Ascending aorta (tissue), 2 donors: ENCODE results near the gene KLRK1. TPM values are rescaled to one million over a fixed set of nuclear protein-coding genes. Genes with fewer than 3 reads are reported as not detected.
"Not testable (repeated sequence)": the region's sequence is repeated elsewhere in the genome, so short reads cannot be mapped to it uniquely, and the experiment has no call there.

Source experiments
- DNase-seq, 2 donors: peaks; one replicate each; pipeline ENCODE4 v3.0.0-alpha.2; 2019; ENCODE audit warnings: low spot score in 2 of 2
- H3K27ac ChIP-seq, 2 donors: fragments of 200-600 bp; sonication (generic); one replicate each; pipeline ENCODE4 v1.5.1; 2016 to 2017; ENCODE audit warnings: mild to moderate bottlenecking in 1 of 2
- H3K27me3 ChIP-seq: fragments of 200-600 bp; sonication (generic); one replicate; pipeline ENCODE4 v1.5.1; 2017
- H3K36me3 ChIP-seq, 2 donors: fragments of 200-600 bp; sonication (generic); one replicate each; pipeline ENCODE4 v1.5.1; 2016
- H3K4me1 ChIP-seq, 2 donors: fragments of 200-600 bp; sonication (generic); one replicate each; pipeline ENCODE4 v1.5.1; 2016 to 2017; ENCODE audit warnings: mild to moderate bottlenecking in 1 of 2
- H3K4me3 ChIP-seq, 2 donors: fragments of 200-600 bp; sonication (generic); one replicate each; pipeline ENCODE4 v1.5.1; 2016 to 2017; ENCODE audit warnings: mild to moderate bottlenecking in 1 of 2
- H3K9me3 ChIP-seq, 2 donors: fragments of 200-600 bp; sonication (generic); one replicate each; pipeline ENCODE4 v1.5.1; 2016
- intact Hi-C: fragments of 100-400 bp; cut with DNase I; formaldehyde crosslinking; loops from one replicate; pipeline ENCODE4 v1.15.1; 2023
- total RNA-seq: library from RNA; depleted of rRNA; stranded (reverse); fragments of >200 nt; gene quantifications from one replicate; pipeline ENCODE4 v1.1.0, GENCODE V29; 2016
- TF ChIP-seq, protein P1 (sequence below), 3 experiments: fragments of 200-600 bp in 2 of 3; fragments of 450-650 bp in 1 of 3; sonication (generic) in 2 of 3; IDR thresholded peaks; one replicate each; pipeline ENCODE4 v1.5.1; 2016 to 2019; ENCODE audit warnings: antibody characterized with exemption in 3 of 3, mild to moderate bottlenecking in 1 of 3, moderate library complexity in 1 of 3

KLRK1 gene
- not detected for total RNA-seq

GRCh38 chr12:10389904-10390303, at the start of gene KLRK1:
Gene KLRK1, minus strand, starts transcription at chr12:10390041. Its CDS starts 1,231 bp downstream, at chr12:10388810.
- Histone ChIP-seq H3K36me3 (no peaks in the 10 kb centered on the region), H3K27me3 (no peaks in the 10 kb centered on the region), H3K27ac (no peak within 1 kb of the TSS), H3K4me3 (no peak within 1 kb of the TSS), H3K9me3 (no peaks in the 10 kb centered on the region), H3K4me1 (no peaks in the 10 kb centered on the region)
- intact Hi-C loops = no loop called here
- DNase-seq = no peak
- TF ChIP-seq, protein P1, sequence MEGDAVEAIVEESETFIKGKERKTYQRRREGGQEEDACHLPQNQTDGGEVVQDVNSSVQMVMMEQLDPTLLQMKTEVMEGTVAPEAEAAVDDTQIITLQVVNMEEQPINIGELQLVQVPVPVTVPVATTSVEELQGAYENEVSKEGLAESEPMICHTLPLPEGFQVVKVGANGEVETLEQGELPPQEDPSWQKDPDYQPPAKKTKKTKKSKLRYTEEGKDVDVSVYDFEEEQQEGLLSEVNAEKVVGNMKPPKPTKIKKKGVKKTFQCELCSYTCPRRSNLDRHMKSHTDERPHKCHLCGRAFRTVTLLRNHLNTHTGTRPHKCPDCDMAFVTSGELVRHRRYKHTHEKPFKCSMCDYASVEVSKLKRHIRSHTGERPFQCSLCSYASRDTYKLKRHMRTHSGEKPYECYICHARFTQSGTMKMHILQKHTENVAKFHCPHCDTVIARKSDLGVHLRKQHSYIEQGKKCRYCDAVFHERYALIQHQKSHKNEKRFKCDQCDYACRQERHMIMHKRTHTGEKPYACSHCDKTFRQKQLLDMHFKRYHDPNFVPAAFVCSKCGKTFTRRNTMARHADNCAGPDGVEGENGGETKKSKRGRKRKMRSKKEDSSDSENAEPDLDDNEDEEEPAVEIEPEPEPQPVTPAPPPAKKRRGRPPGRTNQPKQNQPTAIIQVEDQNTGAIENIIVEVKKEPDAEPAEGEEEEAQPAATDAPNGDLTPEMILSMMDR (IDR thresholded peaks at IDR 0.05) = no peak

DNA sequence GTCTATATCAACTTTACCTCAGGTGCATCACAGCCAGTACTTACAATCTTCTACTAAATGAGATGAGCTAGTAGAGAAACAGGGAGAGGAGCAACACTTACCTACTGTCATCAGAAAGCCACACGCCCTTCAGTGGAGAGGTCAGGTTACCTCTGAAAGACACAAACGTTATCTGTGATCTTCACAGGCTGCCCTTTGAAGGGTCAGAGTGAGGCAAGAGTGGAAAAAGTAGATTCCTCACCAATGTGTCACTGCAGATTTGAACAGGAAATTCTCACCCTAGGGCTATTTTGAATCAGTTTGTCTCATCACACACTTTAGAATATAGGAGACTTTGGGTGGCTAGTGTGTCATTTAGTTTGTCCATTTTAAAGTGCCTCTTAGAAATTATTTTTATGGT, 47.8 kb upstream of the KLRK1 start:
- DNase-seq, H3K36me3 ChIP-seq, intact Hi-C loops, H3K27me3 ChIP-seq, H3K4me3 ChIP-seq, H3K9me3 ChIP-seq, H3K27ac ChIP-seq, H3K4me1 ChIP-seq: not testable (repeated sequence)

- H3K27ac ChIP-seq, DNase-seq, intact Hi-C loops, H3K27me3 ChIP-seq, H3K36me3 ChIP-seq, H3K4me3 ChIP-seq, H3K9me3 ChIP-seq, H3K4me1 ChIP-seq: not testable (repeated sequence)
Measured at GRCh38 chr12:10435816-10436215, 46.0 kb upstream of the KLRK1 start, which contains the start of gene KLRC2. Gene KLRC2, minus strand, starts transcription at chr12:10436010. Its CDS starts 24 bp downstream, at chr12:10435986.

- H3K27me3 ChIP-seq, DNase-seq, H3K4me3 ChIP-seq, H3K9me3 ChIP-seq, H3K27ac ChIP-seq, H3K4me1 ChIP-seq, intact Hi-C loops, H3K36me3 ChIP-seq: not testable (repeated sequence)
Measured at GRCh38 chr12:10430623-10431022, 40.8 kb upstream of the KLRK1 start.

GRCh38 chr12:10425938-10426337, 36.1 kb upstream of the KLRK1 start:
- H3K9me3 ChIP-seq, H3K27ac ChIP-seq, H3K4me3 ChIP-seq, intact Hi-C loops, H3K4me1 ChIP-seq, DNase-seq, H3K36me3 ChIP-seq, H3K27me3 ChIP-seq: not testable (repeated sequence)

DNA sequence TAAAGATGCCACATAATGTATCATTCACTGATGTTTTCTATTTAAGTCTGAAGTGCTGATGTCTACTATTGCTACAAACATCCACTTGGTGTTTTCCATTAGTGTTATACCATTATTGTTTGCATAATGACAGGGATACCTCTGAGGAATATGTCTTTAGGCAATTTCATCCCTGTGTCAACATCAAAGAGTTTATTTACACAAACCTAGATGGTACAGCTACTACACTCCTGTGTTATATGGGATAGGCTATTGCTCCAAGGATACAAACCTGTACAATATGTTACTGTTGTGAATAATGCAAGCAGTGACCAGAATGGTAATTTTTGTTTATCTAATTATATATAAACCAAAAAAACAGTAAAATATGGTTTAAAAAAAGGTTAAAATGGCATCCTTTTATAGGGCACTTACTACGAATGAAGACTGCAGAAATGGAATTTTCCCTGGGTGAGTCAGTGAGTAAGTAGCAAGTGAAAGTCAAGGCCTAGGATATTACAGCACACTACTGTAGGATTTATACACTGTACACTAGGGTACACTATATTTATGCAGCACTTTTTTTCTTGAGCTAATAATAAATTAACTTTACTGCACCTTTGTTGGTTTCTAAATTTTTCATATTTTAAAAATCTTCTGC, 34.5 kb upstream of the KLRK1 start:
- H3K4me3 ChIP-seq, H3K4me1 ChIP-seq, H3K36me3 ChIP-seq, H3K9me3 ChIP-seq, H3K27me3 ChIP-seq, H3K27ac ChIP-seq, DNase-seq, intact Hi-C loops: not testable (repeated sequence)

DNA sequence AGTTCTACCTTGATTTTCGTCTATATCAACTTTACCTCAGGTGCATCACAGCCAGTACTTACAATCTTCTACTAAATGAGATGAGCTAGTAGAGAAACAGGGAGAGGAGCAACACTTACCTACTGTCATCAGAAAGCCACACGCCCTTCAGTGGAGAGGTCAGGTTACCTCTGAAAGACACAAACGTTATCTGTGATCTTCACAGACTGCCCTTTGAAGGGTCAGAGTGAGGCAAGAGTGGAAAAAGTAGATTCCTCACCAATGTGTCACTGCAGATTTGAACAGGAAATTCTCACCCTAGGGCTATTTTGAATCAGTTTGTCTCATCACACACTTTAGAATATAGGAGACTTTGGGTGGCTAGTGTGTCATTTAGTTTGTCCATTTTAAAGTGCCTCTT, 32.3 kb upstream of the KLRK1 start:
- H3K36me3 ChIP-seq, H3K9me3 ChIP-seq, H3K4me3 ChIP-seq, intact Hi-C loops, H3K27me3 ChIP-seq, H3K4me1 ChIP-seq, H3K27ac ChIP-seq, DNase-seq: not testable (repeated sequence)

DNA sequence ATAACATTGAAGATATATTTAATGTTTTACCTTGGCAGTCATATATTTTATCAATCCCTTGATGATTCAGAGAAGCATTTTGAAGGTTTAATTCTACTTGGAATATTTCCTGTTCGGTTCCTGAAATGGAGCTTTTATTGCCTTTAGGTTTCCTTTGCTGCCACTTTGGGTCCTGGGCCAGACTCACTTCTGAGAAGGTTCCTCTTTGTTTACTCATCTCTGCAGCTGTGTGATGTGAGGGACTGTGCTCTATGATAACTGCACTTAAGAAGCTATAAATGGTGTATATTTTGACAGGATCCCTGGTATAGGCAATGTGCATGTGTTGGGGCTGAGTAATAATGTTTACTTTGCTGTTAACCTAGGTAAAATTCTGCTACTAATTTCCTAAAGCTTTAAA, 30.5 kb upstream of the KLRK1 start, which contains the start of gene KLRC3:
KLRC3 (minus strand) TSS at position 262 of the 400 bp plus-strand sequence; CDS start at position 217, 45 bp downstream.
- H3K4me1 ChIP-seq, H3K9me3 ChIP-seq, H3K4me3 ChIP-seq, H3K36me3 ChIP-seq, DNase-seq, H3K27ac ChIP-seq, intact Hi-C loops, H3K27me3 ChIP-seq: not testable (repeated sequence)

DNA sequence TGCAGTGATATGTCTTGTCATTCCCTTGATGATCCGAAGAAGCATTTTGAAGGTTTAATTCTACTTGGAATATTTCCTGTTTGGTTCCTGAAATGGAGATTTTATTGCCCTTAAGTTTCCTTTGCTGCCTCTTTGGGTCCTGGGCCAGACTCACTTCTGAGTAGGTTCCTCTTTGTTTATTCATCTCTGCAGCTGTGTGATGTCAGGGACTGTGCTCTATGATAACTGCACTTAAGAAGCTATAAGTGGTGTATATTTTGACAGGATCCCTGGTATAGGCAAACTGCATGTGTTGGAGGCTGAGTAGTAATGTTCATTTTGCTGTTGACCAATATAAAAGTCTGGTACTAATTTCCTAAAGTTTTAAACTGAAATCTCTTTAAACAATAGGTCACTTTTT, 19.6 kb upstream of the KLRK1 start, which contains the start of gene KLRC4:
KLRC4 (minus strand) TSS at position 366 of the 400 bp plus-strand sequence; CDS start at position 184, 182 bp downstream.
- H3K9me3 ChIP-seq = no peaks in the 10 kb centered on the region
- H3K4me3 ChIP-seq = no peak within 1 kb of the TSS
- H3K27me3 ChIP-seq = no peaks in the 10 kb centered on the region
- H3K36me3 ChIP-seq = no peaks in the 10 kb centered on the region
- TF ChIP-seq, protein P1 (IDR thresholded peaks at IDR 0.05) = no peak
- intact Hi-C loops = no loop called here
- no peaks in the 10 kb centered on the region for H3K4me1 ChIP-seq
- H3K27ac ChIP-seq = no peak within 1 kb of the TSS
- DNase-seq = no peak
